WTC11 (cell line): ENCODE measurements around the gene MRPL51. TPM values are rescaled to one million over a fixed set of nuclear protein-coding genes. Genes with fewer than 3 reads are reported as not detected.

ENCODE experiments used
- ATAC-seq: fragments of 200-7000 bp; cut with Tn5 transposase; 2 replicates; pipeline ENCODE4 v1.10.0; 2021; ENCODE audit warnings: mild to moderate bottlenecking, moderate library complexity
- CTCF ChIA-PET: fragments of 300-600 bp; sonication (Branson Sonifier 250); formaldehyde crosslinking; loops from one replicate; lab custom pipeline; 2021; ENCODE audit warnings: antibody characterized with exemption; lab: Charles Lee
- POLR2A ChIA-PET: fragments of 350-600 bp; sonication (Branson Sonifier 250); formaldehyde crosslinking; loops from one replicate; lab custom pipeline; 2021; ENCODE audit warnings: antibody characterized with exemption; lab: Charles Lee
- DNase-seq: peaks from one replicate; pipeline ENCODE4 v3.0.0; 2021; ENCODE audit warnings: low spot score
- H3K27ac Mint-ChIP-seq: 2 replicates; pipeline ENCODE4 v1.8.0; 2021; ENCODE audit warnings: mixed read lengths
- H3K27me3 Mint-ChIP-seq: 2 replicates; pipeline ENCODE4 v1.8.0; 2021; ENCODE audit warnings: low read depth, mild to moderate bottlenecking, moderate library complexity, mixed read lengths
- H3K36me3 Mint-ChIP-seq: 2 replicates; pipeline ENCODE4 v1.8.0; 2021; ENCODE audit warnings: mixed read lengths
- H3K4me1 Mint-ChIP-seq: 2 replicates; pipeline ENCODE4 v1.8.0; 2022; ENCODE audit warnings: mixed read lengths
- H3K4me3 Mint-ChIP-seq: 2 replicates; pipeline ENCODE4 v1.8.0; 2021; ENCODE audit warnings: mild to moderate bottlenecking, moderate library complexity, mixed read lengths
- H3K9me3 Mint-ChIP-seq: 2 replicates; pipeline ENCODE4 v1.8.0; 2021; ENCODE audit warnings: mixed read lengths
- ARID4B ChIP-seq: sonication (generic); formaldehyde crosslinking; IDR thresholded peaks from 2 replicates; pipeline ENCODE4 v1.8.0; 2023; ENCODE audit warnings: missing genetic modification reagents, mild to moderate bottlenecking, borderline replicate concordance
- ATF1 ChIP-seq: sonication (generic); formaldehyde crosslinking; IDR thresholded peaks from 2 replicates; pipeline ENCODE4 v1.8.1; 2023; ENCODE audit warnings: mild to moderate bottlenecking, moderate library complexity, missing genetic modification reagents
- CBFB ChIP-seq: sonication (generic); formaldehyde crosslinking; IDR thresholded peaks from 2 replicates; pipeline ENCODE4 v1.8.1; 2022; ENCODE audit warnings: mild to moderate bottlenecking, low read depth, missing genetic modification reagents
- ELF4 ChIP-seq: sonication (generic); formaldehyde crosslinking; IDR thresholded peaks from 2 replicates; pipeline ENCODE4 v1.8.1; 2022; ENCODE audit warnings: low read depth, mild to moderate bottlenecking, moderate library complexity, missing genetic modification reagents
- EMX1 ChIP-seq: fragments of 250-450 bp; sonication (Bioruptor Pico); IDR thresholded peaks from 2 replicates; pipeline ENCODE4 v1.8.0; 2021; ENCODE audit warnings: mild to moderate bottlenecking
- FOXK1 ChIP-seq: sonication (generic); formaldehyde crosslinking; IDR thresholded peaks from 2 replicates; pipeline ENCODE4 v1.8.0; 2022; ENCODE audit warnings: mild to moderate bottlenecking, moderate library complexity, missing genetic modification reagents
- KAT7 ChIP-seq: sonication (generic); formaldehyde crosslinking; IDR thresholded peaks from 2 replicates; pipeline ENCODE4 v1.8.1; 2023; ENCODE audit warnings: missing genetic modification reagents, mild to moderate bottlenecking, borderline replicate concordance
- MAX ChIP-seq: sonication (generic); formaldehyde crosslinking; IDR thresholded peaks from 2 replicates; pipeline ENCODE4 v1.8.0; 2022; ENCODE audit warnings: mild to moderate bottlenecking, missing genetic modification reagents
- NFYB ChIP-seq: sonication (generic); formaldehyde crosslinking; conservative IDR thresholded peaks from 2 replicates; pipeline ENCODE4 v1.8.0; 2022; ENCODE audit warnings: low read depth, missing genetic modification reagents
- PREB ChIP-seq: sonication (generic); formaldehyde crosslinking; IDR thresholded peaks from 2 replicates; pipeline ENCODE4 v1.8.1; 2022; ENCODE audit warnings: mild to moderate bottlenecking, missing genetic modification reagents, moderate library complexity, borderline replicate concordance
- SP1 ChIP-seq: sonication (generic); formaldehyde crosslinking; conservative IDR thresholded peaks from 2 replicates; pipeline ENCODE4 v1.8.1; 2022; ENCODE audit warnings: missing genetic modification reagents
- ZNF317 ChIP-seq: sonication (generic); formaldehyde crosslinking; IDR thresholded peaks from 2 replicates; pipeline ENCODE4 v1.8.1; 2023; ENCODE audit warnings: low read depth, mild to moderate bottlenecking, moderate library complexity, missing genetic modification reagents, borderline replicate concordance
- total RNA-seq: library from RNA; stranded (reverse); gene quantifications from 3 replicates; pipeline ENCODE4 v1.2.3, GENCODE V29; 2021
- TF ChIP-seq, protein P1 (sequence below): fragments of 250-450 bp; sonication (Bioruptor Pico); IDR thresholded peaks from 2 replicates; pipeline ENCODE4 v1.9.0; 2021; ENCODE audit warnings: mild to moderate bottlenecking
- TF ChIP-seq, protein P2 (sequence below): sonication (generic); formaldehyde crosslinking; IDR thresholded peaks from 2 replicates; pipeline ENCODE4 v1.8.1; 2023; ENCODE audit warnings: mild to moderate bottlenecking, missing genetic modification reagents, moderate library complexity
- TF ChIP-seq, protein P3 (sequence below): sonication (generic); formaldehyde crosslinking; IDR thresholded peaks from 2 replicates; pipeline ENCODE4 v1.8.1; 2022; ENCODE audit warnings: low read depth, missing genetic modification reagents, borderline replicate concordance
- TF ChIP-seq, protein P4 (sequence below): fragments of 200-600 bp; IDR thresholded peaks from 2 replicates; pipeline ENCODE4 v1.8.0; 2022; ENCODE audit warnings: antibody characterized with exemption
- TF ChIP-seq, protein P5 (sequence below): sonication (generic); formaldehyde crosslinking; IDR thresholded peaks from 2 replicates; pipeline ENCODE4 v1.8.1; 2022; ENCODE audit warnings: low read depth, mild to moderate bottlenecking, moderate library complexity, missing genetic modification reagents, borderline replicate concordance

Gene MRPL51
- total RNA-seq, 1 experiment from 2014 or later = 290 TPM

- Mint-ChIP-seq H3K27ac (peak overlapping the region; percentile 8), H3K36me3 (peaks cover 47% of the 10 kb centered on the region), H3K27me3 (no peaks in the 10 kb centered on the region), H3K4me1 (peaks cover 9% of the 10 kb centered on the region; the same call in 1 of the 2 replicates)
- POLR2A ChIA-PET = interaction anchor here (2.7 kb wide), 1 partner anchor 9 kb away, joined by 10 read pairs; the partner anchor contains the start of gene VAMP1
- TF ChIP-seq, protein P1, sequence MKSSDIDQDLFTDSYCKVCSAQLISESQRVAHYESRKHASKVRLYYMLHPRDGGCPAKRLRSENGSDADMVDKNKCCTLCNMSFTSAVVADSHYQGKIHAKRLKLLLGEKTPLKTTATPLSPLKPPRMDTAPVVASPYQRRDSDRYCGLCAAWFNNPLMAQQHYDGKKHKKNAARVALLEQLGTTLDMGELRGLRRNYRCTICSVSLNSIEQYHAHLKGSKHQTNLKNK (CRISPR knock-in tag) = no peak
- TF ChIP-seq PREB (CRISPR knock-in tag) (no peak), SP1 (CRISPR knock-in tag) (no peak), EMX1 (no peak), ZNF317 (CRISPR knock-in tag) (no peak), FOXK1 (CRISPR knock-in tag) (no peak), MAX (CRISPR knock-in tag) (no peak), NFYB (CRISPR knock-in tag) (no peak), ATF1 (CRISPR knock-in tag) (no peak), ELF4 (CRISPR knock-in tag) (no peak), CBFB (CRISPR knock-in tag) (no peak), KAT7 (CRISPR knock-in tag) (no peak), ARID4B (CRISPR knock-in tag) (no peak)
- TF ChIP-seq, protein P2, sequence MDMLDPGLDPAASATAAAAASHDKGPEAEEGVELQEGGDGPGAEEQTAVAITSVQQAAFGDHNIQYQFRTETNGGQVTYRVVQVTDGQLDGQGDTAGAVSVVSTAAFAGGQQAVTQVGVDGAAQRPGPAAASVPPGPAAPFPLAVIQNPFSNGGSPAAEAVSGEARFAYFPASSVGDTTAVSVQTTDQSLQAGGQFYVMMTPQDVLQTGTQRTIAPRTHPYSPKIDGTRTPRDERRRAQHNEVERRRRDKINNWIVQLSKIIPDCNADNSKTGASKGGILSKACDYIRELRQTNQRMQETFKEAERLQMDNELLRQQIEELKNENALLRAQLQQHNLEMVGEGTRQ = no peak
- TF ChIP-seq, protein P3, sequence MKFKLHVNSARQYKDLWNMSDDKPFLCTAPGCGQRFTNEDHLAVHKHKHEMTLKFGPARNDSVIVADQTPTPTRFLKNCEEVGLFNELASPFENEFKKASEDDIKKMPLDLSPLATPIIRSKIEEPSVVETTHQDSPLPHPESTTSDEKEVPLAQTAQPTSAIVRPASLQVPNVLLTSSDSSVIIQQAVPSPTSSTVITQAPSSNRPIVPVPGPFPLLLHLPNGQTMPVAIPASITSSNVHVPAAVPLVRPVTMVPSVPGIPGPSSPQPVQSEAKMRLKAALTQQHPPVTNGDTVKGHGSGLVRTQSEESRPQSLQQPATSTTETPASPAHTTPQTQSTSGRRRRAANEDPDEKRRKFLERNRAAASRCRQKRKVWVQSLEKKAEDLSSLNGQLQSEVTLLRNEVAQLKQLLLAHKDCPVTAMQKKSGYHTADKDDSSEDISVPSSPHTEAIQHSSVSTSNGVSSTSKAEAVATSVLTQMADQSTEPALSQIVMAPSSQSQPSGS (CRISPR knock-in tag) = no peak
- TF ChIP-seq, protein P4, sequence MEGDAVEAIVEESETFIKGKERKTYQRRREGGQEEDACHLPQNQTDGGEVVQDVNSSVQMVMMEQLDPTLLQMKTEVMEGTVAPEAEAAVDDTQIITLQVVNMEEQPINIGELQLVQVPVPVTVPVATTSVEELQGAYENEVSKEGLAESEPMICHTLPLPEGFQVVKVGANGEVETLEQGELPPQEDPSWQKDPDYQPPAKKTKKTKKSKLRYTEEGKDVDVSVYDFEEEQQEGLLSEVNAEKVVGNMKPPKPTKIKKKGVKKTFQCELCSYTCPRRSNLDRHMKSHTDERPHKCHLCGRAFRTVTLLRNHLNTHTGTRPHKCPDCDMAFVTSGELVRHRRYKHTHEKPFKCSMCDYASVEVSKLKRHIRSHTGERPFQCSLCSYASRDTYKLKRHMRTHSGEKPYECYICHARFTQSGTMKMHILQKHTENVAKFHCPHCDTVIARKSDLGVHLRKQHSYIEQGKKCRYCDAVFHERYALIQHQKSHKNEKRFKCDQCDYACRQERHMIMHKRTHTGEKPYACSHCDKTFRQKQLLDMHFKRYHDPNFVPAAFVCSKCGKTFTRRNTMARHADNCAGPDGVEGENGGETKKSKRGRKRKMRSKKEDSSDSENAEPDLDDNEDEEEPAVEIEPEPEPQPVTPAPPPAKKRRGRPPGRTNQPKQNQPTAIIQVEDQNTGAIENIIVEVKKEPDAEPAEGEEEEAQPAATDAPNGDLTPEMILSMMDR = no peak
- TF ChIP-seq, protein P5, sequence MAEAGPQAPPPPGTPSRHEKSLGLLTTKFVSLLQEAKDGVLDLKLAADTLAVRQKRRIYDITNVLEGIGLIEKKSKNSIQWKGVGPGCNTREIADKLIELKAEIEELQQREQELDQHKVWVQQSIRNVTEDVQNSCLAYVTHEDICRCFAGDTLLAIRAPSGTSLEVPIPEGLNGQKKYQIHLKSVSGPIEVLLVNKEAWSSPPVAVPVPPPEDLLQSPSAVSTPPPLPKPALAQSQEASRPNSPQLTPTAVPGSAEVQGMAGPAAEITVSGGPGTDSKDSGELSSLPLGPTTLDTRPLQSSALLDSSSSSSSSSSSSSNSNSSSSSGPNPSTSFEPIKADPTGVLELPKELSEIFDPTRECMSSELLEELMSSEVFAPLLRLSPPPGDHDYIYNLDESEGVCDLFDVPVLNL = no peak
- TF ChIP-seq, all 79 proteins: peak for 0
- no peak for ATAC-seq
- H3K9me3 Mint-ChIP-seq = no peaks in the 10 kb centered on the region
- DNase-seq = peak; percentile 3
- no peak overlapping the region for H3K4me3 Mint-ChIP-seq
- CTCF ChIA-PET = interaction anchor here (1.0 kb wide), 1 partner anchor 38 kb away, joined by 3 read pairs; no protein-coding TSS in a partner anchor
Observed at GRCh38 chr12:6461401-6462233, 31.4 kb downstream of the MRPL51 start.
